Activated T-helper 9 cell treated with anti-CD3 and anti-CD28 coated beads, Interleukin-2, amount 50 U/mL, for 16 hours (primary cell): ENCODE results near the gene MED29.
A peak's percentile ranks its signal among the peaks of the same experiment; 100 is the strongest.
"Not testable (repeated sequence)": the region's sequence is repeated elsewhere in the genome, so short reads cannot be mapped to it uniquely, and the experiment has no call there.

Experiments
- DNase-seq: peaks from one replicate; pipeline ENCODE4 v3.0.0-alpha.2; 2020; ENCODE audit warnings: low read depth

The MED29 gene

GRCh38 chr19:39370735-39371134 is 20.4 kb upstream of the MED29 start:
- no peak for DNase-seq

- DNase-seq, result no peak
Measured at GRCh38 chr19:39372047-39372802, 19.0 kb upstream of the MED29 start.

GRCh38 chr19:39372941-39373340 is 18.2 kb upstream of the MED29 start:
- no peak for DNase-seq

- DNase-seq, result no peak
Measured at GRCh38 chr19:39375929-39376328, 15.2 kb upstream of the MED29 start.

GRCh38 chr19:39377373-39378362 is 13.5 kb upstream of the MED29 start:
- no peak for DNase-seq

- not testable (repeated sequence) for DNase-seq
Measured at GRCh38 chr19:39379366-39379765, 11.8 kb upstream of the MED29 start.

GRCh38 chr19:39379865-39380396 is 11.2 kb upstream of the MED29 start:
- DNase-seq, result no peak

- no peak for DNase-seq
Measured at GRCh38 chr19:39380521-39381502, 10.4 kb upstream of the MED29 start.

GRCh38 chr19:39381910-39382611 is 9.1 kb upstream of the MED29 start:
- no peak for DNase-seq

GRCh38 chr19:39382991-39383828 is 8.0 kb upstream of the MED29 start:
- no peak for DNase-seq

GRCh38 chr19:39384839-39385568 is 6.2 kb upstream of the MED29 start:
- no peak for DNase-seq

GRCh38 chr19:39385629-39386411 is 5.4 kb upstream of the MED29 start:
- no peak for DNase-seq

GRCh38 chr19:39386557-39386956 is 4.6 kb upstream of the MED29 start:
- no peak for DNase-seq

- no peak for DNase-seq
Measured at GRCh38 chr19:39388657-39389056, 2.5 kb upstream of the MED29 start.

GRCh38 chr19:39389631-39390414 is 1.4 kb upstream of the MED29 start:
- DNase-seq, result no peak

- DNase-seq, result no peak
Measured at GRCh38 chr19:39390451-39390750, 777 bp upstream of the MED29 start.

GRCh38 chr19:39397360-39398296 is 6.5 kb downstream of the MED29 start:
- DNase-seq, result peak; percentile 89
